HG03039 (cell line): ENCODE measurements around the gene GPD1.
A peak's percentile ranks its signal among the peaks of the same experiment; 100 is the strongest.

ENCODE experiments used
- ATAC-seq: cut with Tn5 transposase; IDR thresholded peaks from one replicate; pipeline ENCODE4 v1.9.1; 2021; ENCODE audit warnings: mild to moderate bottlenecking, moderate library complexity; ENCODE audit not compliant: unreplicated experiment

Gene GPD1

DNA sequence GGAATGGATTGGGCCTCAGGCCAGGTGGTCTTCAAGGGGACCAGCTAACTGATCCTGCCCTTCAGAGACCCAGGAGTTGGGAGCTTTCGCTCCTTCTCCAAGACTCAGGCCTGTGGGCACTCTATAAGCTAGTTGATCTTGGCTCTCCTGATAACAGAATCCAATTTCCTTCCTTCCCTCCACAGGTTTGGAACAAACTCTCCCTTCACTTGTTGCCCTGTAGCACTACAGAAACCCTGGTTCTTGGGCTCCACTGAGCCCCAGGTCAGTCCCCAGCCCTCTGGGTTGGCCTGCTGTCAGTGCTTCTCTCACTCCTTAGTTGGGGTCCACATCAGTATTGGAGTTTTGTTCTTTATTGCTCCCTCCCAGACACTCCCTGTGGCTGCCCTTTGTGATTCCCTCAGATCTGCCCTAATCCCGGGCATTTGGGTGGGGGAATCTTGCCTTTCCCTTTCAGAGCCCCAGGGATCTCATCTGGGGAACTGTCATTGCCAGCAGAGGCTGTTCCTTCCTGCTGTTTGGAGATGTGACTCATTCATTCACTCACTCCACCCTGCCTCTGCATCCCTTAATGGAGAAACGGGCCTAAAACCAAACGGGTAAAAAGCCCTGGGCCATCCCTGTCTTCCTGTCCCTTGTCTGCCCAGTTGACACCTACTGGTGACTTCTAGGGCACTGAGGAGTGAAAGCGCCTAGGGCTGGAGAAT, 4.4 kb upstream of the GPD1 start:
- no peak for ATAC-seq

- no peak for ATAC-seq
Observed at GRCh38 chr12:50100561-50100960, 3.2 kb upstream of the GPD1 start.

- no peak for ATAC-seq
Observed at GRCh38 chr12:50101663-50102062, 2.1 kb upstream of the GPD1 start.

DNA sequence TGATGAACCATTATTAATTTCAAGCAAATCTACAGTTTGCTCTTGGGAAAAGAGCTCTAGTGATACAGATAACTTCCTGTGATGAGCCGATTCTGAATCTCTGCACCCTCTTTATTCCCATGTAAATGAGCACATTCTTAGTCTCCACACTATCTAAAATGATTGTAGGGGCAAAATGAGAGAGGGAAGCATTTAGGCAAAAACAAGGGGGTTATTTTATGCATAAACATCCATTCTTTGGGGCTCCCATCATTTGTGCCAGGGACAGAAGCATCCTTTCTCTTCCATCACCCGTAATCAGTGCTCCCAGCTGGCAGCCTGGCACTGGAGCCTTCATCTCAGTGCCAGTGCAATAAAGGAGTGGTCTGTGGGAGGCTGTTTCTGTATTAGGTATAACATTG, 1.7 kb upstream of the GPD1 start:
- no peak for ATAC-seq

GRCh38 chr12:50102646-50103309, 1.0 kb upstream of the GPD1 start:
- no peak for ATAC-seq

- ATAC-seq: no peak
Observed at GRCh38 chr12:50103351-50103750, 457 bp upstream of the GPD1 start.

GRCh38 chr12:50104417-50105366, 884 bp downstream of the GPD1 start:
- no peak for ATAC-seq

DNA sequence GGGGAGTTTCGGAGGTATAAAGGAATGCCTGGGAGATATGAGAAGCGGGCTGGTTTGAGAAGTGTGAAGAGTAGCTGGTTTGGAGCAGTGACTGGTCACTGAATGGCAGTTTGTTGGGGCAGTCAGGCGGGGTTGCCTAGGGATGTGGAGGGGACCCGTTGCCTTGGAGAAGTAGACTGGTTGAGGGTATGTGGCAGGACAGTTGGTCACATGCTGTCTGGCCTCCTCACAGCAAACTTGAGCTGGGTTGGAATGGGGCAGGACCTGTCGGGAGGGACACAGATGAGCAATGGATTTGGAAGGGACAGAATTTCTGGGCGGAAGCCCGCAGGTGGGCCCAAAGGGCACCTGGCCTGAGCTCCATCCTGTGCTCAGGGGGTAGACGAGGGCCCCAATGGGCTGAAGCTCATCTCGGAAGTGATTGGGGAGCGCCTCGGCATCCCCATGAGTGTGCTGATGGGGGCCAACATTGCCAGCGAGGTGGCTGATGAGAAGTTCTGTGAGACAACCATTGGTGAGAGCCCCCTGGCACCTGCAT, 2.2 kb downstream of the GPD1 start:
- no peak for ATAC-seq

- no peak for ATAC-seq
Observed at GRCh38 chr12:50106907-50107306, 3.1 kb downstream of the GPD1 start.

DNA sequence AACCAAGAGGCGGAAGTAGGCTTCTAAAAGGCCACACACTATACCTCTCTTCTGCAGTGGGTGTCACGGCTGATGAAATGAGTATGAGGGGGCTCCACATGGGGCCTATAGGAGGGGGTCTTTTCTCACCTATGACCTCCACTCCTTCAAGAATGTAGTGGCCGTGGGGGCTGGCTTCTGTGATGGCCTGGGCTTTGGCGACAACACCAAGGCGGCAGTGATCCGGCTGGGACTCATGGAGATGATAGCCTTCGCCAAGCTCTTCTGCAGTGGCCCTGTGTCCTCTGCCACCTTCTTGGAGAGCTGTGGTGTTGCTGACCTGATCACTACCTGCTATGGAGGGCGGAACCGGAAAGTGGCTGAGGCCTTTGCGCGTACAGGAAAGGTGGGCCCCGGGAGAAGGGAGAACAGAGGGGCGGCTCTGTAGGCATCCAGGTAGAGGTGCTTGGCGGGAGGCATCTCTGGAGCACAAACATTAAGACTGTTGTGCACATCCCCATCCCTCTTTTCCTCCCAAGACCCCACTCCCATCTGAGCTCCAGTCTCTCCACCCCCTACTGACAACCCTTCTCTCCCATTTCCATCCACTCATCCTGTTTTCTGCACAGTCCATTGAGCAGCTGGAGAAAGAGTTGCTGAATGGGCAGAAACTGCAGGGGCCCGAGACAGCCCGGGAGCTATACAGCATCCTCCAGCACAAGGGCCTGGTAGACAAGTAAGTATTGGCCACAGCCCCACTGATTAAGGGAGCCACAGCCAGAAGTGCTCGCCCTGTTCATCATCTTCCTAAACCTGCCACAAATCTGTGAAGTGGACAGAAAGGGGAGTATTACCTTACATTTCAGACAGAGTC, 3.8 kb downstream of the GPD1 start:
- no peak for ATAC-seq

- ATAC-seq: no peak
Observed at GRCh38 chr12:50109319-50109718, 5.5 kb downstream of the GPD1 start.

DNA sequence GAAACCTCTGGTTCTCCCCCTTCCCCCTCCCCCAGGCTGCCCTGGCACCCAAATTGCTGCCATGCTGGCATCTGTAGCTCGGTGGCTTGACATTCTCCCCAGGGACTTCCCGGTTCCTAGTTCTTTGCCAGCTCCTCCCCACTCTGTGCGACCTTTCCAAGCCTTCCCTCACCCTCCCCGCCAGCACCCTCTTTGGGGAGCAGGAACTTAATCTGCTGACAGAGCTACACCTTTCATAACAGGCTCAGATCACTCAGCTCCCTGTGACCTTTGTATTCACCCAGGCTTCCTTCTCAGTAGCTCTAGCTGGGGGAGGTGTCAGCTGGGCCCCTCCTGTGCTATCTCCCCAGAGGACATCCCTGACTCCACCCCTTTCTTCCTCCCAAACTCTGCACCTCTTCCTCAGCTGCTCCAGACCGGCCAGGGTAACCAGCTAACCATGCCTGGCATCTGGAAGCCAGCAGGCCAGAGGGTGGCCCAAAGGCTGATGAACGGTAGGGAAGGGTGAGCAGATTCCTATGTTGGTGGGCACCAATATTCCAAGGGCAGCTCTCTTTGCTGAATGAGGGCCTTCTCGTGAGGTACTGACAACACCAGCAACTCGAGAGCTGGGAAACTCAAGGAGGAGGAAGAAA, 6.4 kb downstream of the GPD1 start:
- ATAC-seq: no peak

DNA sequence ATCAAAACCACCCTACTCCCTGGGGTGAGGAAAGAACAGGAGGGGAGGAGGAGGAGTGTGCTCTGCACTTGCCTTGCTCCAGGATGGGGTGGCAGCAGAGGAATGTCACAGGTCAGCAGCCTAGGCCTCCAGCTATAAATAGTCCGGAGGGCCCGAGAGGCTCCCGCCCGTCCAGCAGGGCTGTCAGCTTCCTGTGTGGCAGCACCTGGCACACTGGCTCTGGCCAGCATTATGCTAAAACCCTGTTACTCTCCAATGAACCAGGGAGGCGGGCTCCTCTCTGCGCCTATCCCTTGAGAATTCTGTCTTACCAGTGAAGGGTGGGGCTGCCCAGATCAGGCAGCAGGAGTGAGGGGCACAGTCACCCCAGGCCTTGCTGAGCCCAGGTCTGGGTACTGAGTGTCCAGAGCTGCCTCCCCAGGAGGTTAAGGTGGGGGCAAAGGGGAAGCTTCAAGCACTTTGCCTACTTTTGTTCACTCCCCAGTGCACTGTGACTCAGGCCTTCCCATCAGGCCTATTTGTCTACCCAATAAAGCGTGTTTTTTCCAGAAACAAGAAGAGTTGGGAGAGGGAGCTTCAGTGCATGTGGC, 7.0 kb downstream of the GPD1 start:
- no peak for ATAC-seq

DNA sequence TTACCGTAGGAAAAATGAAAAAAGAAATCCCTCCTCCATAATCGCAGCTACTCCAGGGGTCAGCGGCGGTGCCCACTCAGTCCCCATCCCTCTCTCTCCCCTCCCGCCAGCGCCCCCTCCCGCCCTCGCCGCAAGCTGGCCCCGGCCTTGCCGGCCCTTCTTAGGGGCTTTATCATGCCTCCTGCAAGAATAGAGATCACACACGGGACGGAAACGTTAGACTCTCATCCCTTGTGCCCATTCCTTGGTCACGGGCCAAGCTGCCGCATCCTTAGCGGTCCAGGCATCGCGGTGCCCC, 7.5 kb downstream of the GPD1 start:
- ATAC-seq: no peak

DNA sequence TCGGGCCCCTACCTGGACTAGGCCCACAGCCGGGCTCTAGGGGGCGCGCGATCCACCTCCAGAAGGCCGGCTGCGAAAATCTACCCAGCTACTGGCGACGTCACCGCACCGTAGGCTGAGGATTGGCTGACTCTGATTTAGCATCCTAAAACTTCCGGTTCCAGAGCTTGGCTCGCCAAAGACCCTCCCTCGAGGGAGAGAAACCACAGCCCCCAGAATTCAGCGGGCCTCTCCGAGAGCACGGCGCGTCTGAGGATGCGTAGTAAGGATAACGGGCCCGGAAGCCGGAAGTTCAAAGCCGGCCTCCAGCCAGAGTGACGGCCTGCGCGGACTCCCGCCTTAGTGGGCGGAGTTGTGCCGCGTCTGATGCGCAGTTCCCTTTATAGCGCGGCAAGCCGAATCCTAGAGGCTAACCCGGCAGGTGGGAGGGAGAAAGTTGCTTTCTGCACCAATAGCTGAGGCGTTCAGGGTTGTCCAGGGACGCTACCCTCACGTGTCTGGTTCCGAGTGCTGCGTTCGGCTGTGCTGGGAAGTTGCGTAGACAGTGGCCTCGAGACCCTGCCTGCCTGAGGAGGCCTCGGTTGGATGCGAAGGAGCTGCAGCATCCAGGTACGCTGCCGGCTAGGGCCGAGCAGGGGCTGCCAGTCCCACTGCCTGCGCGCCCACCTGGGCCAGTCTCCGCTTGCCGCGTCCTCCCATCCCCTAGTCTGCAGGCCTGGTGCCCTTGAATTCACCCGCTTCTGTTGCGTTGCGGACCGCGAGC, 8.1 kb downstream of the GPD1 start, which contains the start of gene COX14:
Gene COX14, plus strand, starts transcription at position 544 of the 763 bp plus-strand sequence. CDS start 7,808 bp downstream, outside the sequence.
- peak; percentile 82 for ATAC-seq

DNA sequence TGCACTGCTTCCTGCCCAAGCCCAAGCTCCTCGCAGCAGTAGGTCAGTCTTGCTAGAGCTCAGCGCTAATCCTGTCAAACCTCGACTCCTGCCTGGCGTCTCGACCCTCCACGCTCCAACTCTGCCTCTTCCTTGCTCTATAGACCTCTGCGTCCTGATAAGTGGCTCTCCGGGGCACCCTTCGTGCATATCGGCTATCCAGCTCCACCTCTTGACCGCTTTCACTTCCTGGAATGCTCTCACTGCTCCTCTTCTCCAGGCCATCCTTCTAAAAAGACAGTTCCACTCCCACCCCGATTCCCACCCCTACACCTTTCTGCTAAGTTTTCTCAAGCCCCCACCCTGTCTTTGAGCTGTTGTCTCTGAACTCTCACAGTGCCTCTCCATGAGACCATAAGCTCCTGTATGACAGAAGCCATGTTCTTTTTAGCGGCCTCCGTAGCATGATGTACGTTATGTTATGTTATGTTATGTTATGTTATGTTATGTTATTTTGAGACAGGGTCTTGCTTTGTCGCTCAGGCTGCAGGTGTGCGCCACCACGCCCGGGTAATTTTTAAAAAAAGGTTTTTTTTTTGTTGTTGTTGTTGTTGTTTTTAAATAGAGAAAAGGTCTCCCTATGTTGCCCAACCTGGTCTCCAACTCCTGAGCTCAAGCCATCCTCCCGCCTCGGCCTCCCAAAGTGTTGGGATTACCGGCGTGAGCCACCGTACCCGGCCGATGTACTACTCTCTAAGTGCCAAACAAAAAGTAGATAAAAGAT, 8.8 kb downstream of the GPD1 start:
- ATAC-seq: no peak

GRCh38 chr12:50117057-50117622, 13.3 kb downstream of the GPD1 start:
- no peak for ATAC-seq

DNA sequence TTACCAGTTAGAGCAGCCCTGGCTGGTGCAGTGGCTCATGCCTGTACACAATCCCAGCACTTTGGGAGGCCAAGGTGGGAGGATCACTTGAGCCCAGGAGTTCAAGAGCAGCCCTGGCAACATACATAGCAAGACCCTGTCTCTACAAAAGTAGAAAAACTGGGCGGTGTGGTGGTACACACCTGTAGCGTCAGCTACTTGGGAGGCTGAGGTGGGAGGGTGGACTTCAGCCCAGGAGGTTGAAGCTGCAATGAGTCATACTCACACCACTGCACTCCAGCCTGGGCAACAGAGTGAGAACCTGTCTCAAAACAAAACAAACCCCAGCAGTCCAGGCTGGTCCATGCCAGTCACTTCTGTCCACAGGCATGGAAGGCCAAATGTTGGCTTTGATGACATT, 15.6 kb downstream of the GPD1 start:
- no peak for ATAC-seq
